Endothelial cell of umbilical vein (primary cell): Measurements from ENCODE around the gene FAM131B. TPM values are rescaled to one million over a fixed set of nuclear protein-coding genes. Genes with fewer than 3 reads are reported as not detected.

ENCODE experiments used
- BruUV-seq: library from RNA; stranded (reverse); fragments of 400-500 nt; replicated peaks from 2 replicates; lab custom pipeline; 2021; lab: Mats Ljungman, UMichigan
- CTCF ChIA-PET: fragments of 300-600, 350-600 bp; sonication (Branson Sonifier 250); formaldehyde crosslinking; loops from one replicate; lab custom pipeline; 2021; ENCODE audit warnings: antibody characterized with exemption, inconsistent platforms; lab: Charles Lee
- POLR2A ChIA-PET: fragments of 300-600, 350-600 bp; sonication (Branson Sonifier 250); formaldehyde crosslinking; loops from one replicate; lab custom pipeline; 2021; ENCODE audit warnings: antibody characterized with exemption, inconsistent platforms; lab: Charles Lee
- DNase-seq: peaks from one replicate; pipeline ENCODE4 v3.0.0-alpha.2; 2011; ENCODE audit warnings: low read depth, low spot score
- FAIRE-seq: peaks from 2 replicates; lab custom pipeline; 2011; peaks lifted over from hg19 to GRCh38; lab: Jason Lieb, UNC
- H2AFZ ChIP-seq: 2 replicates; pipeline ENCODE4 v1.6.0; 2012; ENCODE audit warnings: low read depth, low read length, control low read depth, inconsistent platforms
- H3K27ac ChIP-seq: 2 replicates; pipeline ENCODE4 v1.5.1; 2011; ENCODE audit warnings: low read depth, mild to moderate bottlenecking, control low read depth, low read length, moderate library complexity; ENCODE audit not compliant: insufficient read depth
- H3K27me3 ChIP-seq, 2 experiments: 2 replicates each; pipeline versions ENCODE4 v1.6.0 to v1.6.1; 2011; ENCODE audit warnings: low read length in 2 of 2, mixed read lengths in 1 of 2; ENCODE audit not compliant: control insufficient read depth in 2 of 2, insufficient read depth in 2 of 2
- H3K36me3 ChIP-seq, 2 experiments: 2 replicates in 1 of 2; 3 replicates in 1 of 2; pipeline ENCODE4 v1.5.1; 2011; ENCODE audit warnings: low read length in 2 of 2, mild to moderate bottlenecking in 1 of 2, moderate library complexity in 1 of 2; ENCODE audit not compliant: control insufficient read depth in 2 of 2, insufficient read depth in 2 of 2; ENCODE audit errors: extremely low read depth in 1 of 2
- H3K4me1 ChIP-seq: 3 replicates; pipeline ENCODE4 v1.5.1; 2011; ENCODE audit warnings: mild to moderate bottlenecking, low read length; ENCODE audit not compliant: control insufficient read depth, insufficient read depth; ENCODE audit errors: extremely low read depth
- H3K4me2 ChIP-seq: 2 replicates; pipeline ENCODE4 v1.6.1; 2011; ENCODE audit warnings: low read length, control low read depth, mixed read lengths; ENCODE audit not compliant: insufficient read depth
- H3K4me3 ChIP-seq, 3 experiments: fragments of 200-600 bp in 1 of 3; sonication (generic), shearing (Covaris generic) in 1 of 3; replicated peaks in 1 of 3; 2 replicates each; pipeline ENCODE4 v1.5.1; 2011 to 2016; ENCODE audit warnings: control low read depth in 3 of 3, low read length in 3 of 3, mild to moderate bottlenecking in 2 of 3, inconsistent platforms in 1 of 3, low read depth in 1 of 3, moderate library complexity in 1 of 3; ENCODE audit not compliant: insufficient read depth in 1 of 3
- H3K79me2 ChIP-seq: 2 replicates; pipeline ENCODE4 v1.6.0; 2012; ENCODE audit warnings: low read length, inconsistent platforms; ENCODE audit not compliant: control insufficient read depth, insufficient read depth
- H3K9ac ChIP-seq: replicated peaks from 2 replicates; pipeline ENCODE3; 2011; ENCODE audit warnings: low read length, control low read depth; ENCODE audit not compliant: insufficient read depth; ENCODE audit errors: extremely low read depth
- H3K9me1 ChIP-seq: replicated peaks from 3 replicates; pipeline ENCODE4 v1.6.0; 2011; ENCODE audit warnings: mild to moderate bottlenecking, low read length; ENCODE audit not compliant: control insufficient read depth, insufficient read depth; ENCODE audit errors: extremely low read depth
- H3K9me3 ChIP-seq: replicated peaks from 2 replicates; pipeline ENCODE4 v1.5.1; 2012; ENCODE audit warnings: low read length, inconsistent platforms; ENCODE audit not compliant: control insufficient read depth, insufficient read depth
- H4K20me1 ChIP-seq: replicated peaks from 2 replicates; pipeline ENCODE3; 2011; ENCODE audit warnings: mild to moderate bottlenecking, low read length; ENCODE audit not compliant: control insufficient read depth, insufficient read depth; ENCODE audit errors: extremely low read depth
- EZH2 ChIP-seq: IDR thresholded peaks from 2 replicates; pipeline ENCODE4 v1.6.1; 2012; ENCODE audit warnings: borderline replicate concordance, low read depth, mild to moderate bottlenecking, moderate library complexity, low read length, inconsistent platforms; ENCODE audit not compliant: severe bottlenecking
- FOS ChIP-seq: IDR thresholded peaks from 2 replicates; pipeline ENCODE4 v1.6.1; 2011; ENCODE audit warnings: mild to moderate bottlenecking, low read length, moderate library complexity, borderline replicate concordance; ENCODE audit not compliant: insufficient read depth
- GATA2 ChIP-seq: IDR thresholded peaks from 2 replicates; pipeline ENCODE4 v1.7.0; 2011; ENCODE audit warnings: low read depth, mild to moderate bottlenecking, moderate library complexity, mixed read lengths, low read length; ENCODE audit not compliant: insufficient read length, insufficient read depth
- JUN ChIP-seq: IDR thresholded peaks from 2 replicates; pipeline ENCODE4 v1.6.1; 2011; ENCODE audit warnings: borderline replicate concordance, low read depth; ENCODE audit not compliant: insufficient read length, insufficient read depth
- MAX ChIP-seq: IDR thresholded peaks from 2 replicates; pipeline ENCODE4 v1.6.1; 2011; ENCODE audit not compliant: insufficient read depth, insufficient read length
- MYC ChIP-seq: IDR thresholded peaks from one replicate; pipeline ENCODE4 v1.6.1; 2011; ENCODE audit warnings: mild to moderate bottlenecking, low read depth, low read length
- POLR2A ChIP-seq: IDR thresholded peaks from 2 replicates; pipeline ENCODE4 v1.6.1; 2012; ENCODE audit warnings: low read depth, mild to moderate bottlenecking, control low read depth, low read length
- dilution Hi-C: fragments of 300-500 bp; cut with MboI; formaldehyde crosslinking; loops from one replicate; pipeline ENCODE4 v1.15.0; 2019; ENCODE audit warnings: low sequenced_read_pairs; ENCODE audit not compliant: extremely low pct_ligation_motif_present
- intact Hi-C: fragments of 100-400 bp; cut with micrococcal nuclease; formaldehyde crosslinking; loops from one replicate; pipeline ENCODE4 v1.10.0; 2022
- polyA plus RNA-seq, 4 experiments: library from polyadenylated mRNA; depleted of rRNA in 3 of 4; stranded (reverse) in 3 of 4; unstranded in 1 of 4; fragments of >200 nt; gene quantifications; 2 replicates each; pipeline versions ENCODE4 v1.2.1 to v1.2.3, GENCODE V29; 2011 to 2012; ENCODE audit warnings: missing spikeins in 1 of 4
- total RNA-seq: library from RNA; stranded (reverse); gene quantifications from 2 replicates; pipeline ENCODE4 v1.2.3, GENCODE V29; 2021
- TF ChIP-seq, protein P1 (sequence below), 2 donors: IDR thresholded peaks; 1 replicate in 1 of 2; 2 replicates in 1 of 2; pipeline ENCODE4 v1.5.1; 2011; ENCODE audit warnings: low read length in 2 of 2, mild to moderate bottlenecking in 2 of 2, moderate library complexity in 2 of 2, control low read depth in 1 of 2, inconsistent platforms in 1 of 2, low read depth in 1 of 2; ENCODE audit not compliant: insufficient read depth in 1 of 2; ENCODE audit errors: extremely low read depth in 1 of 2

The FAM131B gene
- total and polyA plus RNA-seq, 2 donors (not counting 3 experiments of a cell fraction or from before 2014, with no cell fraction given), result 1.6 to 1.8 TPM

- no peaks in the 10 kb centered on the region for H3K9me1 ChIP-seq
- POLR2A ChIA-PET, result no interaction called here
- CTCF ChIA-PET, result no interaction called here
- no peak within 1 kb of the TSS for H2AFZ ChIP-seq
- no peaks in the 10 kb centered on the region for H3K79me2 ChIP-seq
- dilution Hi-C loops (no loop called here), intact Hi-C loops (no loop called here)
- H3K27me3 ChIP-seq, result peaks cover 0 to 1% of the 10 kb centered on the region in 2 experiments
- no peak within 1 kb of the TSS for H3K27ac ChIP-seq
- no peaks in the 10 kb centered on the region for H3K36me3 ChIP-seq
- no TSS peak for BruUV-seq
- no peak within 1 kb of the TSS for H3K4me3 ChIP-seq
- TF ChIP-seq MYC (no peak), EZH2 (no peak), GATA2 (no peak), FOS (no peak), JUN (no peak), MAX (no peak), POLR2A (no peak)
- TF ChIP-seq, protein P1, sequence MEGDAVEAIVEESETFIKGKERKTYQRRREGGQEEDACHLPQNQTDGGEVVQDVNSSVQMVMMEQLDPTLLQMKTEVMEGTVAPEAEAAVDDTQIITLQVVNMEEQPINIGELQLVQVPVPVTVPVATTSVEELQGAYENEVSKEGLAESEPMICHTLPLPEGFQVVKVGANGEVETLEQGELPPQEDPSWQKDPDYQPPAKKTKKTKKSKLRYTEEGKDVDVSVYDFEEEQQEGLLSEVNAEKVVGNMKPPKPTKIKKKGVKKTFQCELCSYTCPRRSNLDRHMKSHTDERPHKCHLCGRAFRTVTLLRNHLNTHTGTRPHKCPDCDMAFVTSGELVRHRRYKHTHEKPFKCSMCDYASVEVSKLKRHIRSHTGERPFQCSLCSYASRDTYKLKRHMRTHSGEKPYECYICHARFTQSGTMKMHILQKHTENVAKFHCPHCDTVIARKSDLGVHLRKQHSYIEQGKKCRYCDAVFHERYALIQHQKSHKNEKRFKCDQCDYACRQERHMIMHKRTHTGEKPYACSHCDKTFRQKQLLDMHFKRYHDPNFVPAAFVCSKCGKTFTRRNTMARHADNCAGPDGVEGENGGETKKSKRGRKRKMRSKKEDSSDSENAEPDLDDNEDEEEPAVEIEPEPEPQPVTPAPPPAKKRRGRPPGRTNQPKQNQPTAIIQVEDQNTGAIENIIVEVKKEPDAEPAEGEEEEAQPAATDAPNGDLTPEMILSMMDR (IDR thresholded peaks at IDR 0.05; ENCODE audit: extremely low read depth in 1 of 2, insufficient read depth in 1 of 2, low read depth in 1 of 2, low read length in 2 of 2), result no peak
- H3K9me3 ChIP-seq, result no peaks in the 10 kb centered on the region
- no peak for DNase-seq
- no peak for FAIRE-seq
- H3K4me2 ChIP-seq, result no peak within 1 kb of the TSS
- H3K9ac ChIP-seq, result no peak within 1 kb of the TSS
- H4K20me1 ChIP-seq, result no peaks in the 10 kb centered on the region
- H3K4me1 ChIP-seq, result no peaks in the 10 kb centered on the region
These were observed 46.7 kb downstream of the FAM131B start, which contains the start of gene CLCN1 for GRCh38 chr7:143315776-143316175. CLCN1 (plus strand) TSS chr7:143316111; CDS start chr7:143316213, 102 bp downstream.
